ENCODE data around the gene KAZN. TPM values are rescaled to one million over a fixed set of nuclear protein-coding genes. Genes with fewer than 3 reads are reported as not detected.

KAZN gene
- total and polyA plus RNA-seq, 4 donors, result 7.6 to 18.8 (median 11.2) TPM

GRCh38 chr1:14629363-14630014 is 31.0 kb downstream of the KAZN start:
- Histone ChIP-seq H3K9me3 (ENCODE audit: control insufficient read depth in 4 of 4, insufficient read depth in 3 of 4, low read length in 3 of 4) (no peaks in the 10 kb centered on the region), H3K9ac (ENCODE audit: insufficient read depth in 1 of 2, low read length in 2 of 2) (no peak overlapping the region), H3K36me3 (ENCODE audit: control insufficient read depth in 4 of 4, insufficient read depth in 4 of 4, low read length in 4 of 4) (no peaks in the 10 kb centered on the region), H3K27ac (ENCODE audit: low read depth in 1 of 2, low read length in 1 of 2) (no peak overlapping the region), H3K4me1 (ENCODE audit: control insufficient read depth in 5 of 5, insufficient read depth in 5 of 5, low read length in 5 of 5) (peaks cover 0 to 60% (median 18%) of the 10 kb centered on the region in 5 donors), H3K4me3 (no peak overlapping the region), H3K27me3 (ENCODE audit: control insufficient read depth in 3 of 3, insufficient read depth in 3 of 3, low read length in 2 of 3) (peaks cover 0 to under 1% (median 0%) of the 10 kb centered on the region in 3 donors)
- no peak for DNase-seq
- TF ChIP-seq CTCF (IDR thresholded peaks at IDR 0.05; ENCODE audit: control extremely low read depth, extremely low read depth), result no peak
- WGBS, 2 donors, result 90 to 93% methylated on average over 16 of the region's 16 CpGs
- ATAC-seq (ENCODE audit: insufficient read depth, low FRiP score), result no peak

- Histone ChIP-seq H3K4me1 (ENCODE audit: control insufficient read depth in 5 of 5, insufficient read depth in 5 of 5, low read length in 5 of 5) (peaks cover 0 to 49% (median 14%) of the 10 kb centered on the region in 5 donors), H3K36me3 (ENCODE audit: control insufficient read depth in 4 of 4, insufficient read depth in 4 of 4, low read length in 4 of 4) (no peaks in the 10 kb centered on the region), H3K27me3 (ENCODE audit: control insufficient read depth in 3 of 3, insufficient read depth in 3 of 3, low read length in 2 of 3) (peaks cover 0 to 5% (median 0%) of the 10 kb centered on the region in 3 donors), H3K27ac (ENCODE audit: low read depth in 1 of 2, low read length in 1 of 2) (no peak overlapping the region), H3K4me3 (no peak overlapping the region), H3K9me3 (ENCODE audit: control insufficient read depth in 4 of 4, insufficient read depth in 3 of 4, low read length in 3 of 4) (peaks cover 0 to 2% (median 0%) of the 10 kb centered on the region in 4 donors), H3K9ac (ENCODE audit: insufficient read depth in 1 of 2, low read length in 2 of 2) (no peak overlapping the region)
- DNase-seq, result no peak
- no peak for ATAC-seq (ENCODE audit: insufficient read depth, low FRiP score)
- 85 to 93% methylated on average over 5 of the region's 5 CpGs for WGBS, 2 donors
- TF ChIP-seq CTCF (IDR thresholded peaks at IDR 0.05; ENCODE audit: control extremely low read depth, extremely low read depth), result no peak
Measured at GRCh38 chr1:14630986-14631385, 32.5 kb downstream of the KAZN start.

GRCh38 chr1:14631421-14631820 is 32.9 kb downstream of the KAZN start:
- Histone ChIP-seq H3K27me3 (ENCODE audit: control insufficient read depth in 3 of 3, insufficient read depth in 3 of 3, low read length in 2 of 3) (peaks cover 0 to 5% (median 0%) of the 10 kb centered on the region in 3 donors), H3K36me3 (ENCODE audit: control insufficient read depth in 4 of 4, insufficient read depth in 4 of 4, low read length in 4 of 4) (no peaks in the 10 kb centered on the region), H3K4me1 (ENCODE audit: control insufficient read depth in 5 of 5, insufficient read depth in 5 of 5, low read length in 5 of 5) (peaks cover 0 to 45% (median 10%) of the 10 kb centered on the region in 5 donors), H3K9me3 (ENCODE audit: control insufficient read depth in 4 of 4, insufficient read depth in 3 of 4, low read length in 3 of 4) (peaks cover 0 to 2% (median 0%) of the 10 kb centered on the region in 4 donors), H3K27ac (ENCODE audit: low read depth in 1 of 2, low read length in 1 of 2) (no peak overlapping the region), H3K4me3 (no peak overlapping the region), H3K9ac (ENCODE audit: insufficient read depth in 1 of 2, low read length in 2 of 2) (no peak overlapping the region)
- no peak for TF ChIP-seq CTCF (IDR thresholded peaks at IDR 0.05; ENCODE audit: control extremely low read depth, extremely low read depth)
- DNase-seq (no peak), ATAC-seq (ENCODE audit: insufficient read depth, low FRiP score) (no peak)
- 87 to 90% methylated on average over 10 of the region's 10 CpGs for WGBS, 2 donors

Data from lung (tissue), 12 donors.